K562 (cell line): Measurements from ENCODE around the gene NOTCH1. TPM values are rescaled to one million over a fixed set of nuclear protein-coding genes. Genes with fewer than 3 reads are reported as not detected.

Source experiments
- DEAF1 ChIP-seq: fragments of 450-650 bp; formaldehyde crosslinking; IDR thresholded peaks from 2 replicates; pipeline ENCODE4 v1.4.0; 2020; ENCODE audit warnings: mild to moderate bottlenecking, moderate library complexity
- DMBX1 ChIP-seq: fragments of 250-450 bp; sonication (Bioruptor Pico); IDR thresholded peaks from 2 replicates; pipeline ENCODE4 v1.8.0; 2022; ENCODE audit warnings: inconsistent platforms, mild to moderate bottlenecking, moderate library complexity, borderline replicate concordance
- E2F6 ChIP-seq, 2 experiments: IDR thresholded peaks; 2 replicates each; pipeline ENCODE4 v1.6.1; 2011; ENCODE audit warnings: borderline replicate concordance in 1 of 2, control low read depth in 1 of 2, low read depth in 1 of 2, low read length in 1 of 2, mild to moderate bottlenecking in 1 of 2, mixed read lengths in 1 of 2, moderate library complexity in 1 of 2; ENCODE audit not compliant: insufficient read depth in 1 of 2, insufficient read length in 1 of 2, poor library complexity in 1 of 2, severe bottlenecking in 1 of 2; ENCODE audit errors: extremely low read depth in 1 of 2
- EZH2 ChIP-seq: IDR thresholded peaks from 2 replicates; pipeline ENCODE4 v1.6.1; 2012; ENCODE audit warnings: low read depth, mild to moderate bottlenecking, inconsistent platforms, low read length, borderline replicate concordance
- HINFP ChIP-seq: fragments of 450-650 bp; conservative IDR thresholded peaks from 2 replicates; pipeline ENCODE4 v1.6.1; 2016; ENCODE audit warnings: missing genetic modification characterization, low read depth, mild to moderate bottlenecking, control low read depth, missing compliant biosample characterization
- MEF2D ChIP-seq: conservative IDR thresholded peaks from 2 replicates; pipeline ENCODE4 v1.6.1; 2016; ENCODE audit warnings: low read depth, missing genetic modification characterization, missing compliant biosample characterization
- MYC ChIP-seq, 2 experiments: fragments of 250-450 bp in 1 of 2; sonication (Bioruptor Pico) in 1 of 2; IDR thresholded peaks; 2 replicates each; pipeline versions ENCODE4 v1.5.1 to v1.6.1; 2012 to 2021; ENCODE audit warnings: low read depth in 2 of 2, borderline replicate concordance in 1 of 2, improper control_type of control experiment in 1 of 2, low read length in 1 of 2, mild to moderate bottlenecking in 1 of 2, moderate library complexity in 1 of 2
- OTX1 ChIP-seq: fragments of 450-650 bp; formaldehyde crosslinking; IDR thresholded peaks from 2 replicates; pipeline ENCODE4 v1.4.0; 2022; ENCODE audit warnings: mild to moderate bottlenecking
- POLR3A ChIP-seq: IDR thresholded peaks from 2 replicates; pipeline ENCODE4 v1.6.1; 2011; ENCODE audit warnings: borderline replicate concordance, mild to moderate bottlenecking, moderate library complexity; ENCODE audit not compliant: insufficient read length, insufficient read depth; ENCODE audit errors: extremely low read depth
- STAT5A ChIP-seq: IDR thresholded peaks from 2 replicates; pipeline ENCODE4 v1.6.1; 2012; ENCODE audit warnings: low read length, inconsistent platforms, borderline replicate concordance
- THRB ChIP-seq: fragments of 450-650 bp; formaldehyde crosslinking; conservative IDR thresholded peaks from 2 replicates; pipeline ENCODE4 v1.4.0; 2022; ENCODE audit warnings: mild to moderate bottlenecking, missing genetic modification characterization
- polyA plus RNA-seq, 8 experiments: library from polyadenylated mRNA; depleted of rRNA in 4 of 8; stranded (reverse) in 5 of 8; unstranded in 3 of 8; fragments of >200 nt; fragmentation: Nextera tagmentation in 2 of 8; fragmentation: Illumina TruSeq in 1 of 8; extraction: Ambion mirVana in 2 of 8; extraction: Trizol in 1 of 8; gene quantifications; 2 replicates each; pipeline versions ENCODE4 v1.2.1 to v1.2.3, GENCODE V29; 2011 to 2014; ENCODE audit warnings: inconsistent platforms in 1 of 8, missing spikeins in 1 of 8
- total RNA-seq, 7 experiments: library from RNA; depleted of rRNA in 6 of 7; stranded (reverse); fragments of >200 nt in 6 of 7; fragmentation: Illumina TruSeq in 2 of 7; extraction: Trizol in 2 of 7; gene quantifications; 2 replicates each; pipeline versions ENCODE4 v1.2.1 to v1.2.3, GENCODE V29; 2011 to 2021; ENCODE audit warnings: low replicate concordance in 1 of 7
- TF ChIP-seq, protein P1 (sequence below): sonication (generic); formaldehyde crosslinking; IDR thresholded peaks from 2 replicates; pipeline ENCODE4 v1.9.0; 2022; ENCODE audit warnings: mild to moderate bottlenecking, missing genetic modification reagents
- TF ChIP-seq, protein P2 (sequence below): fragments of 250-450 bp; sonication (Bioruptor Pico); IDR thresholded peaks from 2 replicates; pipeline ENCODE4 v1.4.0; 2020; ENCODE audit warnings: mild to moderate bottlenecking, moderate library complexity, borderline replicate concordance

The NOTCH1 gene
- total and polyA plus RNA-seq, 9 of the 15 experiments (the other 6 are each of a cell fraction or from before 2014, with no cell fraction given): 0.03 to 31.4 (median 2.3) TPM

DNA sequence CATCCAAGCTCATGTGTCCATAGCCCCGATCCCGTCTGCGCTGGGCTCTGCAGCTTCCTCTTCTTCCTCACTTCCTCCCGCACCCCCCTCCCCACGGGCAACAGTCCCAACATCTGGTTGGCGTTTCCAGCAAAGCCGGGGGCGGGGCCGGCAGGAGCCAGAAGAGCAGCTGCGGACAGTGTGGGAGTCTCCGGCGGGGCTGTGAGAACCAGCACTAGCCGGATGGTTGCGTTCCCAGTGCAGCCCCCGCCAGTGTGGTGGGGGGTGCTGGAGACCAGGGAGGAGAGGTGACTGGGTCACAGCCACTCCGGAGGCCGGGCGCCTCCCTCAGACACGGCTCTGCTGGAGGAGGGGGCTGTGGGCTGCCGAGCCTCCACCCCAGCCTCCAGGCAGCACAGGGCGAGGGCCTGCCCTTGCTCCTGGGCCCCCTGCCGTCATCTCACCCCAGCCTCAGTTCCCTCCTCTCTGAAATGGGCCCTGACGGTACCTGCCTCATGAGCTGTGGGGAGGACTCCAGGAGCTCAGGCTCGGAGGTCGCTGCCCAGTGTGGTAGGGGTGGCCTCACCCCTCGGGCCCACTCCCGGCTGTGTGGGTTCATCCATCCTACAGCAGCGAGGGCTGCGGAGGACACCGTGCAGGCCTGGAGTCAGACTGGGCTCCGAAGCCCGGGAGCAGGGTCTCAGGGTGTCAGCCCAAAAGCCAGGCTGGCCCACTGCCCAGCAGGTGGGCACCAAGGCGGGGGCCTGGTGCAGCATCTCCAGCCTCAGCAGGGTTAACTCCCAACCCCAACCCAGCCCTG, 41.5 kb upstream of the NOTCH1 start (continued):
- TF ChIP-seq E2F6 (IDR thresholded peaks at IDR 0.05; ENCODE audit: borderline replicate concordance in 1 of 2, extremely low read depth in 1 of 2, insufficient read depth in 1 of 2, insufficient read length in 1 of 2, low read depth in 1 of 2, low read length in 1 of 2, poor library complexity in 1 of 2, severe bottlenecking in 1 of 2) (peak in 1 of 2 experiments; percentile 32), POLR3A (no peak), STAT5A (no peak), DEAF1 (CRISPR knock-in tag) (no peak), MEF2D (no peak), MYC (IDR thresholded peaks at IDR 0.05; ENCODE audit: low read depth, low read length) (peak; percentile 46; the same call in 1 of the 2 replicates), MYC (CRISPR knock-in tag; IDR thresholded peaks at IDR 0.05; ENCODE audit: borderline replicate concordance, low read depth) (peak; percentile 39; the same call in 1 of the 2 replicates), EZH2 (no peak), OTX1 (CRISPR knock-in tag) (no peak), DMBX1 (CRISPR knock-in tag) (no peak), THRB (no peak), HINFP (tag) (no peak)
- TF ChIP-seq, protein P1, sequence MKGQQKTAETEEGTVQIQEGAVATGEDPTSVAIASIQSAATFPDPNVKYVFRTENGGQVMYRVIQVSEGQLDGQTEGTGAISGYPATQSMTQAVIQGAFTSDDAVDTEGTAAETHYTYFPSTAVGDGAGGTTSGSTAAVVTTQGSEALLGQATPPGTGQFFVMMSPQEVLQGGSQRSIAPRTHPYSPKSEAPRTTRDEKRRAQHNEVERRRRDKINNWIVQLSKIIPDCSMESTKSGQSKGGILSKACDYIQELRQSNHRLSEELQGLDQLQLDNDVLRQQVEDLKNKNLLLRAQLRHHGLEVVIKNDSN (CRISPR knock-in tag): 0 out of 2 replicates have a peak, but pooled peaks have one; percentile 24
- TF ChIP-seq, protein P2, sequence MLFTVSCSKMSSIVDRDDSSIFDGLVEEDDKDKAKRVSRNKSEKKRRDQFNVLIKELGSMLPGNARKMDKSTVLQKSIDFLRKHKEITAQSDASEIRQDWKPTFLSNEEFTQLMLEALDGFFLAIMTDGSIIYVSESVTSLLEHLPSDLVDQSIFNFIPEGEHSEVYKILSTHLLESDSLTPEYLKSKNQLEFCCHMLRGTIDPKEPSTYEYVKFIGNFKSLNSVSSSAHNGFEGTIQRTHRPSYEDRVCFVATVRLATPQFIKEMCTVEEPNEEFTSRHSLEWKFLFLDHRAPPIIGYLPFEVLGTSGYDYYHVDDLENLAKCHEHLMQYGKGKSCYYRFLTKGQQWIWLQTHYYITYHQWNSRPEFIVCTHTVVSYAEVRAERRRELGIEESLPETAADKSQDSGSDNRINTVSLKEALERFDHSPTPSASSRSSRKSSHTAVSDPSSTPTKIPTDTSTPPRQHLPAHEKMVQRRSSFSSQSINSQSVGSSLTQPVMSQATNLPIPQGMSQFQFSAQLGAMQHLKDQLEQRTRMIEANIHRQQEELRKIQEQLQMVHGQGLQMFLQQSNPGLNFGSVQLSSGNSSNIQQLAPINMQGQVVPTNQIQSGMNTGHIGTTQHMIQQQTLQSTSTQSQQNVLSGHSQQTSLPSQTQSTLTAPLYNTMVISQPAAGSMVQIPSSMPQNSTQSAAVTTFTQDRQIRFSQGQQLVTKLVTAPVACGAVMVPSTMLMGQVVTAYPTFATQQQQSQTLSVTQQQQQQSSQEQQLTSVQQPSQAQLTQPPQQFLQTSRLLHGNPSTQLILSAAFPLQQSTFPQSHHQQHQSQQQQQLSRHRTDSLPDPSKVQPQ (CRISPR knock-in tag): no peak
